ENCODE measurements around the gene EHD3.

The EHD3 gene

GRCh38 chr2:31233741-31234682, at the start of gene EHD3:
EHD3 (plus strand) TSS chr2:31234152; CDS start chr2:31234622, 470 bp downstream.
- peak; percentile 95 for DNase-seq

- DNase-seq = no peak
Observed at GRCh38 chr2:31187166-31187565, 46.8 kb upstream of the EHD3 start.

GRCh38 chr2:31188131-31188530, 45.8 kb upstream of the EHD3 start:
- no peak for DNase-seq

GRCh38 chr2:31189141-31189540, 44.8 kb upstream of the EHD3 start:
- DNase-seq = no peak

- no peak for DNase-seq
Observed at GRCh38 chr2:31190188-31190587, 43.8 kb upstream of the EHD3 start.

- no peak for DNase-seq
Observed at GRCh38 chr2:31191931-31192330, 42.0 kb upstream of the EHD3 start.

GRCh38 chr2:31192396-31192795, 41.6 kb upstream of the EHD3 start:
- no peak for DNase-seq

- no peak for DNase-seq
Observed at GRCh38 chr2:31192851-31193392, 41.0 kb upstream of the EHD3 start.

GRCh38 chr2:31193806-31194205, 40.1 kb upstream of the EHD3 start:
- DNase-seq = no peak

GRCh38 chr2:31196622-31197021, 37.3 kb upstream of the EHD3 start:
- DNase-seq = no peak

GRCh38 chr2:31197166-31197565, 36.8 kb upstream of the EHD3 start:
- DNase-seq = no peak

GRCh38 chr2:31197669-31198068, 36.3 kb upstream of the EHD3 start:
- no peak for DNase-seq

GRCh38 chr2:31199206-31199605, 34.7 kb upstream of the EHD3 start:
- DNase-seq = no peak

- DNase-seq = no peak
Observed at GRCh38 chr2:31200972-31201371, 33.0 kb upstream of the EHD3 start.

- no peak for DNase-seq
Observed at GRCh38 chr2:31202041-31202440, 31.9 kb upstream of the EHD3 start.

- no peak for DNase-seq
Observed at GRCh38 chr2:31202833-31203232, 31.1 kb upstream of the EHD3 start.

- no peak for DNase-seq
Observed at GRCh38 chr2:31203916-31204315, 30.0 kb upstream of the EHD3 start.

- DNase-seq = no peak
Observed at GRCh38 chr2:31204783-31205182, 29.2 kb upstream of the EHD3 start.

- no peak for DNase-seq
Observed at GRCh38 chr2:31205186-31205585, 28.8 kb upstream of the EHD3 start.

GRCh38 chr2:31205613-31206012, 28.3 kb upstream of the EHD3 start:
- DNase-seq = no peak

- DNase-seq = no peak
Observed at GRCh38 chr2:31207790-31208189, 26.2 kb upstream of the EHD3 start.

GRCh38 chr2:31208240-31208639, 25.7 kb upstream of the EHD3 start:
- no peak for DNase-seq

GRCh38 chr2:31212659-31213600, 21.0 kb upstream of the EHD3 start:
- no peak for DNase-seq

Measured in retina (tissue), 1 donor.